Esophagus muscularis mucosa (tissue), 4 donors: ENCODE measurements around the gene STAMBPL1. TPM values are rescaled to one million over a fixed set of nuclear protein-coding genes. Genes with fewer than 3 reads are reported as not detected.

Experiments used
- DNase-seq: peaks from one replicate; pipeline ENCODE4 v3.0.0-alpha.2; 2017; ENCODE audit errors: extremely low spot score
- H3K27ac ChIP-seq, 4 donors: fragments of 200-600 bp; sonication (generic); replicated peaks in 1 of 4; 1 replicate in 3 of 4; 2 replicates in 1 of 4; pipeline ENCODE4 v1.5.1; 2016 to 2019; ENCODE audit warnings: mild to moderate bottlenecking in 1 of 4
- H3K27me3 ChIP-seq, 4 donors: fragments of 200-600 bp; sonication (generic); one replicate each; pipeline versions ENCODE4 v1.5.1 to v1.6.0; 2016 to 2019
- H3K36me3 ChIP-seq, 4 donors: fragments of 200-600 bp; sonication (generic); one replicate each; pipeline ENCODE4 v1.5.1; 2016 to 2019
- H3K4me1 ChIP-seq, 4 donors: fragments of 200-600 bp; sonication (generic); one replicate each; pipeline ENCODE4 v1.5.1; 2016 to 2019
- H3K4me3 ChIP-seq, 4 donors: fragments of 200-600 bp; sonication (generic); 1 replicate in 2 of 4; 2 replicates in 2 of 4; pipeline ENCODE4 v1.5.1; 2016 to 2019; ENCODE audit warnings: mild to moderate bottlenecking in 4 of 4, moderate library complexity in 1 of 4
- H3K9me3 ChIP-seq, 4 donors: fragments of 200-600 bp; sonication (generic); 1 replicate in 3 of 4; 2 replicates in 1 of 4; pipeline ENCODE4 v1.5.1; 2016 to 2019
- EP300 ChIP-seq: sonication (generic); formaldehyde crosslinking; IDR thresholded peaks from one replicate; pipeline ENCODE4 v1.6.1; 2017; ENCODE audit warnings: antibody characterized with exemption
- POLR2A ChIP-seq: fragments of 450-650 bp; IDR thresholded peaks from one replicate; pipeline ENCODE4 v1.6.1; 2017; ENCODE audit warnings: antibody characterized with exemption, moderate library complexity, mild to moderate bottlenecking, low read depth
- POLR2AphosphoS5 ChIP-seq, 2 donors: sonication (generic); formaldehyde crosslinking; IDR thresholded peaks; one replicate each; pipeline ENCODE4 v1.6.1; 2017; ENCODE audit warnings: antibody characterized with exemption in 2 of 2
- WGBS: methylation state at CpG from one replicate; pipeline ENCODE4 v1.1.5; 2018; 5-methylcytosine and 5-hydroxymethylcytosine counted together
- intact Hi-C: fragments of 100-400 bp; cut with DNase I; formaldehyde crosslinking; loops from one replicate; pipeline ENCODE4 v1.15.1; 2023
- total RNA-seq, 4 donors: library from RNA; depleted of rRNA; stranded (reverse); fragments of >200 nt; gene quantifications; one replicate each; pipeline versions ENCODE4 v1.1.0 to v1.2.1, GENCODE V29; 2016
- TF ChIP-seq, protein P1 (sequence below), 3 experiments: fragments of 200-600 bp in 2 of 3; fragments of 450-650 bp in 1 of 3; sonication (generic) in 2 of 3; IDR thresholded peaks; one replicate each; pipeline ENCODE4 v1.5.1; 2017 to 2019; ENCODE audit warnings: antibody characterized with exemption in 3 of 3, mild to moderate bottlenecking in 2 of 3, moderate library complexity in 1 of 3

Gene STAMBPL1
- total RNA-seq, 4 donors from 2014 or later: 8.6 to 27.4 (median 14.7) TPM

DNA sequence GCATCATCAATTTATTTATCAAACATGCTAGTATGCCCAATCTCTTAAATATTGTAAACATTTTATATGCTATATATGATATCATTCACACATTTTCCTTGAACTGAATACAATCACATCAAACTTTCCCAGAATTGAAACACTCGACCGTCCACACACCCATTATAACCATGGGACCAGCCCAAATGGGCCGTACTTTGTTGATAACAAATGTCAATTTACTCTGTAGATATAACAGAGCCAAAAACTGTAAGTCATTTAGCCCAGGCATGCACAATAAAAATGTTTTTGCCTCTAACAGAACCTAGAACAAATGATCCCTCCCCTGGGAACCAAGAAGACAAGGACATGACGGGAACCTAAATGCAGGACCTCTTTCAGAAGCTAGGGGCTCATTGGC is 27.7 kb upstream of the STAMBPL1 start:
- Histone ChIP-seq H3K27ac (no peak overlapping the region), H3K36me3 (no peaks in the 10 kb centered on the region), H3K9me3 (no peaks in the 10 kb centered on the region), H3K4me3 (no peak overlapping the region), H3K4me1 (peaks cover 0 to 7% (median 2%) of the 10 kb centered on the region in 4 donors), H3K27me3 (no peaks in the 10 kb centered on the region)
- DNase-seq: no peak
- TF ChIP-seq, protein P1, sequence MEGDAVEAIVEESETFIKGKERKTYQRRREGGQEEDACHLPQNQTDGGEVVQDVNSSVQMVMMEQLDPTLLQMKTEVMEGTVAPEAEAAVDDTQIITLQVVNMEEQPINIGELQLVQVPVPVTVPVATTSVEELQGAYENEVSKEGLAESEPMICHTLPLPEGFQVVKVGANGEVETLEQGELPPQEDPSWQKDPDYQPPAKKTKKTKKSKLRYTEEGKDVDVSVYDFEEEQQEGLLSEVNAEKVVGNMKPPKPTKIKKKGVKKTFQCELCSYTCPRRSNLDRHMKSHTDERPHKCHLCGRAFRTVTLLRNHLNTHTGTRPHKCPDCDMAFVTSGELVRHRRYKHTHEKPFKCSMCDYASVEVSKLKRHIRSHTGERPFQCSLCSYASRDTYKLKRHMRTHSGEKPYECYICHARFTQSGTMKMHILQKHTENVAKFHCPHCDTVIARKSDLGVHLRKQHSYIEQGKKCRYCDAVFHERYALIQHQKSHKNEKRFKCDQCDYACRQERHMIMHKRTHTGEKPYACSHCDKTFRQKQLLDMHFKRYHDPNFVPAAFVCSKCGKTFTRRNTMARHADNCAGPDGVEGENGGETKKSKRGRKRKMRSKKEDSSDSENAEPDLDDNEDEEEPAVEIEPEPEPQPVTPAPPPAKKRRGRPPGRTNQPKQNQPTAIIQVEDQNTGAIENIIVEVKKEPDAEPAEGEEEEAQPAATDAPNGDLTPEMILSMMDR (IDR thresholded peaks at IDR 0.05): no peak
- no peak for TF ChIP-seq POLR2A
- no peak for TF ChIP-seq EP300
- TF ChIP-seq POLR2AphosphoS5 (IDR thresholded peaks at IDR 0.05): no peak
- 91% methylated on average over 4 of the region's 4 CpGs for WGBS
- intact Hi-C loops: no loop called here

DNA sequence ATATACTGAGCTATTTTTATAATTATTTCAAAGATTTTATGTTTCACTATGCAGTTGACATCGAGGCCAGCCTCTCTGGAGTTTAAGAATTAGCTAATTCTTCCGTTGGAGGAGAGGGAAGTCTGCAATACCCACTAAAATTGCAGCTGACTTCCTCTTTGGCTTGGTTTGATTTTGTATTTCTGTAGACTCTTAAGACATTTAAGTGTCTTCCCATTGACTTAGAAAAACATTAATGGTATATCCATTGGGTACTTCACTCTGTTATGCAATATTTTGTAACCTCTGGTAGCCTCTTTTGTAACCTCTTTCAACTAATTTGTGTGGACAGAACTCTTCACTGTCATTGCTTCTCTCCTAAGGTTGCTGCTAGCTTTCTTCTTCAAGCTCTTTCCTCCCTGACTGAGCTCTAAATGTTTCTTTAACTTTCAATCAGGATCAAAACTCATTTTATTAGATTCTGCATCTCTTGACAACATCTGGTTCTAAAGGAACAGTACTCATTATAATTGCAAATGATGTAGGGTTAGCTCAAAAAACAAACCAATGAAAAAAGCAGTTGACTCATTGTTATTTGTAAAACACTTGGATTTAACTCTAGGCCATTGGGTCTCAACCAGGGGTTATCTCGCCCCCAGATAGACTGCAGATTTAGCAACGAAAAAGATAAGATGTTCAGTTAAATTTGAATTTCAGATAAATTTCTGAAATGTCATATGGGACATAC is 26.7 kb upstream of the STAMBPL1 start:
- DNase-seq: no peak
- Histone ChIP-seq H3K36me3 (no peaks in the 10 kb centered on the region), H3K4me1 (peaks cover 0 to 7% (median 2%) of the 10 kb centered on the region in 4 donors), H3K27me3 (no peaks in the 10 kb centered on the region), H3K9me3 (no peaks in the 10 kb centered on the region), H3K27ac (no peak overlapping the region), H3K4me3 (no peak overlapping the region)
- TF ChIP-seq EP300: no peak
- TF ChIP-seq, protein P1 (IDR thresholded peaks at IDR 0.05): no peak
- no peak for TF ChIP-seq POLR2A
- TF ChIP-seq POLR2AphosphoS5 (IDR thresholded peaks at IDR 0.05): no peak
- intact Hi-C loops: no loop called here
- WGBS: 77% methylated on average over 4 of the region's 4 CpGs

DNA sequence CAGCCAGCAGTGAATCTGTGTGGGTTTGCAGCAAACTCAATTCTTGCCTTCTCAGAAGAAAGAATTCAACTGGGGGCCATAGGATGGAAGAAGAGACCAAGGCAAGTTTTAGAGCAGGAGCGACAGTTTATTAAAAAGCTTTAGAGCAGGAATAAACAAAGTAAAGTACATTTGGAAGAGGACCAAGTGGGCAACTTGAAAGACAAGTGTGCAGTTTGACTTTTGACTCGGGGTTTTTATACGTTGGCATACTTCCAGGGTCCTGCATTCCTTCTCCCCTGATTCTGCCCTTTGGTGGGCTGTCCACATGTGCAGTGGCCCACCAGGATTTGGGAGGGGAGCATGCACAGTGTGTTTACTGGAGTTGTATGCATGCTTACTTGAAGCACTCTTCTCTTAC is 25.4 kb upstream of the STAMBPL1 start:
- H3K27me3 ChIP-seq: no peaks in the 10 kb centered on the region
- TF ChIP-seq POLR2AphosphoS5 (IDR thresholded peaks at IDR 0.05) (no peak), POLR2A (no peak), EP300 (no peak)
- TF ChIP-seq, protein P1 (IDR thresholded peaks at IDR 0.05): no peak
- no peak overlapping the region for H3K4me3 ChIP-seq
- H3K36me3 ChIP-seq: no peaks in the 10 kb centered on the region
- no peak for DNase-seq
- WGBS: 57% methylated on average over 3 of the region's 3 CpGs
- no peaks in the 10 kb centered on the region for H3K9me3 ChIP-seq
- intact Hi-C loops: no loop called here
- peaks cover 0 to 7% (median 4%) of the 10 kb centered on the region in 4 donors for H3K4me1 ChIP-seq
- H3K27ac ChIP-seq: no peak overlapping the region

DNA sequence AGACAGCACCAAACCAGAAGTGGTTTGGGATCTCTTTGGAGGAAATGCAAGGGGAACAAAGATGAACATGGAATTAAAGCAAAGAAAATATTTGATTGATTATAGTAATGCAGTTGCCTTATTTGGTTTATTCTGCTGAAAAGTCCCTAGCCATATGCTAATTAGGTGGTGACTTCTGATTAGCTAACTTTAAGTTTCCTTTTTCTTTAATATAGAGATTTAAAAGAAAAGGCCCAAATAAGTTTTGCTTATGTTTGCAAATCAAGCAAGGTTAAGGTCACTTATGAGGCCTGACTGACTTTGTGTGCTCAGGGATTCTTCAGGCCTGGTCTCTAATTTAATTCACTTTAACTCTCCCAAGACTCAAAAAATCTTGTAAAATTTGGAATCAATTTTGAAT is 22.2 kb upstream of the STAMBPL1 start:
- intact Hi-C loops: no loop called here
- H3K9me3 ChIP-seq: no peaks in the 10 kb centered on the region
- TF ChIP-seq, protein P1 (IDR thresholded peaks at IDR 0.05): no peak

DNA sequence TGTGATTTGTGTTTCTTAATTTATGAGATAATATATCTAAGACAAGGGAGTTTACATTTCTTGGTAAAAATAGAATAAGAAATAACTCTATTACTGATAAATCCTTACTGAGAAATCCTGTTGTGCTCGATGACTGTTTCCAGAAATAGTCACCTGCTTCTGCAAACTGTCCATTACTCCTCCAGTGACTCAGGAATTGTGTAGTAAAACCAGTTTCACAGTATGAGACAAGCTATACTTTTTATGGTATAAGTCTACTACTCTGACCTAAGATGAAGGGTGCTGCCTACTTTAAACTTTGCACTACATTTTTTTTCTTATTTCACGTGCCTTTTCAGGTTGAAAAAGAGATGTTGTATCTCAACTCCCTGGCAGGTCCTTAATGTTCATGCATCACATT is 21.6 kb upstream of the STAMBPL1 start:
- TF ChIP-seq, protein P1 (IDR thresholded peaks at IDR 0.05): no peak
- TF ChIP-seq POLR2AphosphoS5 (IDR thresholded peaks at IDR 0.05) (no peak), EP300 (no peak), POLR2A (no peak)
- Histone ChIP-seq H3K9me3 (no peaks in the 10 kb centered on the region), H3K27me3 (no peaks in the 10 kb centered on the region), H3K4me1 (peaks cover 0 to 7% (median 4%) of the 10 kb centered on the region in 4 donors), H3K27ac (no peak overlapping the region), H3K36me3 (no peaks in the 10 kb centered on the region), H3K4me3 (no peak overlapping the region)
- intact Hi-C loops: no loop called here
- no peak for DNase-seq
- WGBS: 42% methylated on average over 2 of the region's 2 CpGs

More for the DNA sequence above, 22.2 kb upstream of the STAMBPL1 start:
- H3K36me3 ChIP-seq: no peaks in the 10 kb centered on the region
- H3K4me1 ChIP-seq: peaks cover 0 to 7% (median 4%) of the 10 kb centered on the region in 4 donors
- H3K4me3 ChIP-seq: no peak overlapping the region
- no peaks in the 10 kb centered on the region for H3K27me3 ChIP-seq
- H3K27ac ChIP-seq: no peak overlapping the region
- no peak for DNase-seq
